ENCODE data around the gene RBAK.

DNA sequence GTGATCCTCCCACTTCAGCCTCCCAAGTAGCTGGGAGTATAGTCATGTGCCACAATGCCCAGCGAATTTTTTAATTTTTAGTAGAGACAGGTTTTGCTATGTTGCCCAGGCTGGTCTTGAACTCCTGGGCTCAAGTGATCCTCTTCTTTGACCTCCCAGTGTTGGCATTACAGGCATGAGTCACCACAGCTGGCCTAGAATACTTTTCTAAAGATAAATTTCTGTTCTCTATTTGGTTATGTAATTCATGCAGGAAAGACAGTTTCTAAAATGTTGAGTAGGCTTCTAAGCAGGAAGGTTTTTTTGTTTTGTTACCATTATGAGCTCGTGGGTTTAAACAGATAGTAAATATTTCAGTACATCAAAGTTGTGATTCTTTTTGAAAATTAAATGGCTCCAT, 5.0 kb downstream of the RBAK start:
- no peak for TF ChIP-seq EZH2phosphoT487 (IDR thresholded peaks at IDR 0.05; ENCODE audit: borderline replicate concordance, low read depth, low read length)
- TF ChIP-seq, protein P1, sequence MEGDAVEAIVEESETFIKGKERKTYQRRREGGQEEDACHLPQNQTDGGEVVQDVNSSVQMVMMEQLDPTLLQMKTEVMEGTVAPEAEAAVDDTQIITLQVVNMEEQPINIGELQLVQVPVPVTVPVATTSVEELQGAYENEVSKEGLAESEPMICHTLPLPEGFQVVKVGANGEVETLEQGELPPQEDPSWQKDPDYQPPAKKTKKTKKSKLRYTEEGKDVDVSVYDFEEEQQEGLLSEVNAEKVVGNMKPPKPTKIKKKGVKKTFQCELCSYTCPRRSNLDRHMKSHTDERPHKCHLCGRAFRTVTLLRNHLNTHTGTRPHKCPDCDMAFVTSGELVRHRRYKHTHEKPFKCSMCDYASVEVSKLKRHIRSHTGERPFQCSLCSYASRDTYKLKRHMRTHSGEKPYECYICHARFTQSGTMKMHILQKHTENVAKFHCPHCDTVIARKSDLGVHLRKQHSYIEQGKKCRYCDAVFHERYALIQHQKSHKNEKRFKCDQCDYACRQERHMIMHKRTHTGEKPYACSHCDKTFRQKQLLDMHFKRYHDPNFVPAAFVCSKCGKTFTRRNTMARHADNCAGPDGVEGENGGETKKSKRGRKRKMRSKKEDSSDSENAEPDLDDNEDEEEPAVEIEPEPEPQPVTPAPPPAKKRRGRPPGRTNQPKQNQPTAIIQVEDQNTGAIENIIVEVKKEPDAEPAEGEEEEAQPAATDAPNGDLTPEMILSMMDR (conservative IDR thresholded peaks at IDR 0.05; ENCODE audit: low read length), result no peak

Data from OCI-LY7 (cell line).